Caco-2 (cell line): ENCODE results near the gene DNAJC1. TPM values are rescaled to one million over a fixed set of nuclear protein-coding genes. Genes with fewer than 3 reads are reported as not detected.

Experiments used
- BruUV-seq: library from RNA; stranded (reverse); fragments of 400-500 nt; replicated peaks from 2 replicates; lab custom pipeline; 2021; lab: Mats Ljungman, UMichigan
- CTCF ChIA-PET: fragments of 300-600 bp; sonication (Branson Sonifier 250); formaldehyde crosslinking; loops from one replicate; lab custom pipeline; 2022; ENCODE audit warnings: antibody characterized with exemption; lab: Charles Lee
- POLR2A ChIA-PET: fragments of 300-600 bp; sonication (Branson Sonifier 250); formaldehyde crosslinking; loops from one replicate; lab custom pipeline; 2022; ENCODE audit warnings: antibody characterized with exemption; lab: Charles Lee
- DNase-seq, 2 experiments: peaks; one replicate each; pipeline versions ENCODE4 v3.0.0 to v3.0.0-alpha.2; 2020 to 2022
- H3K27me3 ChIP-seq: replicated peaks from 2 replicates; pipeline ENCODE4 v1.6.0; 2011; ENCODE audit warnings: low read length; ENCODE audit not compliant: control insufficient read depth, insufficient read depth
- H3K36me3 ChIP-seq: 2 replicates; pipeline ENCODE4 v1.5.1; 2011; ENCODE audit warnings: low read length; ENCODE audit not compliant: control insufficient read depth, insufficient read depth
- H3K4me1 ChIP-seq: fragments of 250-450 bp; sonication (Bioruptor Pico); 2 replicates; pipeline ENCODE4 v1.5.1; 2020; ENCODE audit warnings: mild to moderate bottlenecking
- H3K4me3 ChIP-seq: 2 replicates; pipeline ENCODE4 v1.5.1; 2011; ENCODE audit warnings: low read depth, mild to moderate bottlenecking, control low read depth, low read length
- H3K9me3 ChIP-seq: fragments of 250-450 bp; sonication (Bioruptor Pico); 2 replicates; pipeline ENCODE4 v1.5.1; 2020; ENCODE audit warnings: mild to moderate bottlenecking, moderate library complexity
- H3K27ac Mint-ChIP-seq: one replicate; pipeline ENCODE4 v1.8.0; 2022; ENCODE audit warnings: mixed read lengths; ENCODE audit not compliant: unreplicated experiment
- H3K27me3 Mint-ChIP-seq: one replicate; pipeline ENCODE4 v1.8.0; 2022; ENCODE audit warnings: mixed read lengths; ENCODE audit not compliant: insufficient read depth, unreplicated experiment
- H3K36me3 Mint-ChIP-seq: one replicate; pipeline ENCODE4 v1.8.0; 2022; ENCODE audit warnings: mild to moderate bottlenecking, mixed read lengths; ENCODE audit not compliant: insufficient read depth, unreplicated experiment
- H3K4me1 Mint-ChIP-seq: one replicate; pipeline ENCODE4 v1.8.0; 2022; ENCODE audit warnings: low read depth, mixed read lengths; ENCODE audit not compliant: unreplicated experiment
- H3K4me3 Mint-ChIP-seq: one replicate; pipeline ENCODE4 v1.8.0; 2022; ENCODE audit warnings: mild to moderate bottlenecking, moderate library complexity, mixed read lengths; ENCODE audit not compliant: unreplicated experiment
- H3K9me3 Mint-ChIP-seq: one replicate; pipeline ENCODE4 v1.8.0; 2022; ENCODE audit warnings: mixed read lengths; ENCODE audit not compliant: unreplicated experiment
- CTCF ChIP-seq, 2 experiments: fragments of 200-600 bp in 1 of 2; IDR thresholded peaks; 1 replicate in 1 of 2; 2 replicates in 1 of 2; pipeline versions ENCODE4 v1.5.1 to v1.8.0; 2011 to 2022; ENCODE audit warnings: antibody characterized with exemption in 1 of 2, control low read depth in 1 of 2, inconsistent platforms in 1 of 2, low read depth in 1 of 2, low read length in 1 of 2, mild to moderate bottlenecking in 1 of 2, moderate library complexity in 1 of 2; ENCODE audit not compliant: insufficient read depth in 1 of 2, severe bottlenecking in 1 of 2, unreplicated experiment in 1 of 2
- intact Hi-C: fragments of 100-400 bp; cut with micrococcal nuclease; formaldehyde crosslinking; loops from one replicate; pipeline ENCODE4 v1.10.0; 2022; ENCODE audit not compliant: unreplicated experiment
- total RNA-seq: library from RNA; stranded (reverse); gene quantifications from 2 replicates; pipeline ENCODE4 v1.2.3, GENCODE V29; 2022

Gene DNAJC1
- total RNA-seq, 1 experiment from 2014 or later: 50.7 TPM

- H3K36me3 ChIP-seq: no peaks in the 10 kb centered on the region
- H3K27me3 Mint-ChIP-seq: no peaks in the 10 kb centered on the region
- no peak overlapping the region for H3K4me3 Mint-ChIP-seq
- H3K9me3 ChIP-seq: no peaks in the 10 kb centered on the region
- no peak for DNase-seq
- no peaks in the 10 kb centered on the region for H3K4me1 Mint-ChIP-seq
- H3K4me3 ChIP-seq: no peak overlapping the region
- ChIA-PET CTCF (no interaction called here), POLR2A (no interaction called here)
- H3K27me3 ChIP-seq: no peaks in the 10 kb centered on the region
- H3K9me3 Mint-ChIP-seq: no peaks in the 10 kb centered on the region
- no peak for TF ChIP-seq CTCF (IDR thresholded peaks at IDR 0.05; ENCODE audit: insufficient read depth in 1 of 2, low read depth in 1 of 2, low read length in 1 of 2, severe bottlenecking in 1 of 2, unreplicated experiment in 1 of 2)
- H3K4me1 ChIP-seq: 0 out of 2 replicates have a peak, but pooled peaks cover 4% of the 10 kb centered on the region
- intact Hi-C loops: no loop called here
- peaks cover 5% of the 10 kb centered on the region for H3K36me3 Mint-ChIP-seq
- no TSS peak for BruUV-seq
- no peak overlapping the region for H3K27ac Mint-ChIP-seq
These were observed 234.5 kb downstream of the DNAJC1 start for GRCh38 chr10:21769041-21769440.

GRCh38 chr10:21764466-21765189 is 238.9 kb downstream of the DNAJC1 start:
- no peak overlapping the region for H3K4me3 ChIP-seq
- no peaks in the 10 kb centered on the region for H3K4me1 Mint-ChIP-seq
- H3K27me3 Mint-ChIP-seq: no peaks in the 10 kb centered on the region
- DNase-seq: no peak
- H3K4me3 Mint-ChIP-seq: no peak overlapping the region
- H3K4me1 ChIP-seq: 0 out of 2 replicates have a peak, but pooled peaks cover 4% of the 10 kb centered on the region
- no peaks in the 10 kb centered on the region for H3K9me3 ChIP-seq
- TF ChIP-seq CTCF (IDR thresholded peaks at IDR 0.05; ENCODE audit: insufficient read depth in 1 of 2, low read depth in 1 of 2, low read length in 1 of 2, severe bottlenecking in 1 of 2, unreplicated experiment in 1 of 2): no peak
- BruUV-seq: no TSS peak
- POLR2A ChIA-PET: interaction anchor here (0.6 kb wide), 1 partner anchor 217 kb away, joined by 7 read pairs; no protein-coding TSS in a partner anchor
- intact Hi-C loops: no loop called here
- H3K36me3 ChIP-seq: no peaks in the 10 kb centered on the region
- H3K27me3 ChIP-seq: no peaks in the 10 kb centered on the region
- H3K27ac Mint-ChIP-seq: no peak overlapping the region
- H3K9me3 Mint-ChIP-seq: no peaks in the 10 kb centered on the region
- no peaks in the 10 kb centered on the region for H3K36me3 Mint-ChIP-seq
- CTCF ChIA-PET: no interaction called here

- no peak for DNase-seq
- H3K27me3 Mint-ChIP-seq: no peaks in the 10 kb centered on the region
- intact Hi-C loops: no loop called here
- no peaks in the 10 kb centered on the region for H3K9me3 ChIP-seq
- H3K4me1 Mint-ChIP-seq: no peaks in the 10 kb centered on the region
- H3K4me1 ChIP-seq: 0 out of 2 replicates have a peak, but pooled peaks cover 4% of the 10 kb centered on the region
- H3K4me3 Mint-ChIP-seq: no peak overlapping the region
- no peak overlapping the region for H3K27ac Mint-ChIP-seq
- no peaks in the 10 kb centered on the region for H3K36me3 ChIP-seq
- ChIA-PET CTCF (no interaction called here), POLR2A (no interaction called here)
- H3K36me3 Mint-ChIP-seq: no peaks in the 10 kb centered on the region
- TF ChIP-seq CTCF (IDR thresholded peaks at IDR 0.05; ENCODE audit: insufficient read depth in 1 of 2, low read depth in 1 of 2, low read length in 1 of 2, severe bottlenecking in 1 of 2, unreplicated experiment in 1 of 2): no peak
- no TSS peak for BruUV-seq
- no peaks in the 10 kb centered on the region for H3K27me3 ChIP-seq
- no peaks in the 10 kb centered on the region for H3K9me3 Mint-ChIP-seq
- H3K4me3 ChIP-seq: no peak overlapping the region
These were observed 243.2 kb downstream of the DNAJC1 start for GRCh38 chr10:21760332-21760731.
